Kidney (tissue), 14 donors: ENCODE results near the gene CST8. TPM values are rescaled to one million over a fixed set of nuclear protein-coding genes. Genes with fewer than 3 reads are reported as not detected.

Experiments used
- DNase-seq, 5 donors: peaks; one replicate each; pipeline ENCODE4 v3.0.0-alpha.2; 2013 to 2020
- FAIRE-seq: peaks from 2 replicates; lab custom pipeline; 2012; peaks lifted over from hg19 to GRCh38; lab: Jason Lieb, UNC
- H3K27ac ChIP-seq, 2 donors: one replicate each; pipeline ENCODE4 v1.7.0; 2013; ENCODE audit warnings: low read depth in 2 of 2, low read length in 2 of 2, inconsistent platforms in 1 of 2
- H3K27me3 ChIP-seq: one replicate; pipeline ENCODE4 v1.7.1; 2013; ENCODE audit warnings: low read length, inconsistent platforms; ENCODE audit not compliant: control insufficient read depth, insufficient read depth
- H3K36me3 ChIP-seq, 3 donors: one replicate each; pipeline versions ENCODE4 v1.7.0 to v1.7.1; 2013; ENCODE audit warnings: low read length in 3 of 3, control low read depth in 1 of 3, inconsistent platforms in 1 of 3; ENCODE audit not compliant: insufficient read depth in 3 of 3, control insufficient read depth in 2 of 3
- H3K4me1 ChIP-seq, 3 donors: one replicate each; pipeline versions ENCODE4 v1.7.0 to v1.7.1; 2013; ENCODE audit warnings: low read length in 3 of 3, inconsistent platforms in 1 of 3, low read depth in 1 of 3; ENCODE audit not compliant: control insufficient read depth in 2 of 3, insufficient read depth in 2 of 3
- H3K4me3 ChIP-seq, 3 donors: one replicate each; pipeline versions ENCODE4 v1.7.0 to v1.8.1; 2013; ENCODE audit warnings: low read length in 3 of 3, control low read depth in 1 of 3, inconsistent platforms in 1 of 3
- H3K9ac ChIP-seq, 3 donors: one replicate each; pipeline versions ENCODE4 v1.7.0 to v1.7.1; 2013; ENCODE audit warnings: low read length in 3 of 3, control low read depth in 1 of 3, inconsistent platforms in 1 of 3
- H3K9me3 ChIP-seq, 3 donors: one replicate each; pipeline versions ENCODE4 v1.7.0 to v1.7.1; 2013; ENCODE audit warnings: low read length in 3 of 3, control low read depth in 1 of 3, inconsistent platforms in 1 of 3; ENCODE audit not compliant: control insufficient read depth in 2 of 3, insufficient read depth in 1 of 3
- CTCF ChIP-seq: IDR thresholded peaks from 3 replicates; pipeline ENCODE4 v1.5.1; 2012; ENCODE audit warnings: mild to moderate bottlenecking, moderate library complexity, borderline replicate concordance; ENCODE audit not compliant: insufficient read depth; ENCODE audit errors: extremely low read depth
- intact Hi-C: fragments of 100-400 bp; cut with DNase I; formaldehyde crosslinking; loops from one replicate; pipeline ENCODE4 v1.11.1; 2022
- polyA plus RNA-seq: library from polyadenylated mRNA; stranded (reverse); fragments of 350-450 nt; fragmentation: Illumina TruSeq; extraction: RNeasy Lipid Tissue Mini Kit (QIAGEN cat#74804); gene quantifications from one replicate; pipeline ENCODE4 v1.2.3, GENCODE V29; 2014; ENCODE audit warnings: low read depth, low replicate concordance; ENCODE audit not compliant: insufficient read depth
- total RNA-seq: library from RNA; stranded (reverse); fragmentation: NEBNext Ultra II Directional; extraction: Animal tissue kit (Norgen Biotek cat#: 25700); gene quantifications from one replicate; pipeline ENCODE4 v1.2.1, GENCODE V29; 2021
- donor health status: control.
- donor health status: control.
- donor health status: control.
- donor health status: control.
- donor health status: control.
- donor health status: DM: yes; HTN: yes; CAD: no.
- donor health status: Normal renal cell carcinoma (clear cell type).

CST8 gene
- total and polyA plus RNA-seq, 2 donors from 2014 or later: not detected

GRCh38 chr20:23456409-23456808 lies 34.5 kb upstream of the CST8 start:
- intact Hi-C loops: no loop called here
- Histone ChIP-seq H3K9me3 (peaks cover 0 to 4% (median 0%) of the 10 kb centered on the region in 3 donors), H3K9ac (no peak overlapping the region), H3K27ac (no peak overlapping the region), H3K36me3 (no peaks in the 10 kb centered on the region), H3K27me3 (no peaks in the 10 kb centered on the region), H3K4me1 (no peaks in the 10 kb centered on the region), H3K4me3 (no peak overlapping the region)
- no peak for DNase-seq
- no peak for FAIRE-seq
- no peak for TF ChIP-seq CTCF

- intact Hi-C loops: no loop called here
- Histone ChIP-seq H3K27ac (no peak overlapping the region), H3K4me3 (no peak overlapping the region), H3K9me3 (peaks cover 0 to 4% (median 0%) of the 10 kb centered on the region in 3 donors), H3K36me3 (no peaks in the 10 kb centered on the region), H3K27me3 (no peaks in the 10 kb centered on the region), H3K9ac (no peak overlapping the region), H3K4me1 (no peaks in the 10 kb centered on the region)
- TF ChIP-seq CTCF: no peak
- FAIRE-seq (no peak), DNase-seq (no peak)
Observed at GRCh38 chr20:23456873-23457272, 34.0 kb upstream of the CST8 start.

GRCh38 chr20:23459461-23460150 lies 31.3 kb upstream of the CST8 start:
- intact Hi-C loops: no loop called here
- TF ChIP-seq CTCF: no peak
- H3K9ac ChIP-seq: no peak overlapping the region
- H3K27ac ChIP-seq: no peak overlapping the region
- FAIRE-seq (no peak), DNase-seq (no peak)
- no peak overlapping the region for H3K4me3 ChIP-seq
- no peaks in the 10 kb centered on the region for H3K36me3 ChIP-seq
- no peaks in the 10 kb centered on the region for H3K27me3 ChIP-seq
- H3K9me3 ChIP-seq: peaks cover 0 to 6% (median 0%) of the 10 kb centered on the region in 3 donors
- H3K4me1 ChIP-seq: no peaks in the 10 kb centered on the region
